ENCODE measurements around the gene MGAT5.

DNA sequence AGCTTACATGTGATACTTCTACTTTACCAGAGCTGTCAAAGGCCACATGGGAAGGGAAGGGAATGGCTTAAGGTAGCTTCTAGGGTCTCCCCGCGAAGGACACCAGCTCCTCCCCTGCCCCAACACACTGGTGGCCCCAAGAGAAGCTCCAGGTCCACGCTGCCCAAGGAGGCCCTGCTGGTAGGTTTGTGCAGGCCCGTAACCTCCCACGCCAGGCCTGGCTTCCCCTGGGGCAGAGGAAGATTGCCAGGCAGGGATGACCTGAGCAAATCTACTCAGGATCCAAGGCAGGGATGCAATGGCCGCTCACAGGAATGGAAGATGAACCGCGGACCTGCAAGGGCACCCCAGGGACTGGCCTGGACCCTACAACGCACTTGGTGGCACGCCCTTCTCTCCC, 205.1 kb downstream of the MGAT5 start:
- TF ChIP-seq POLR2A (IDR thresholded peaks at IDR 0.05): no peak
- TF ChIP-seq, protein P1, sequence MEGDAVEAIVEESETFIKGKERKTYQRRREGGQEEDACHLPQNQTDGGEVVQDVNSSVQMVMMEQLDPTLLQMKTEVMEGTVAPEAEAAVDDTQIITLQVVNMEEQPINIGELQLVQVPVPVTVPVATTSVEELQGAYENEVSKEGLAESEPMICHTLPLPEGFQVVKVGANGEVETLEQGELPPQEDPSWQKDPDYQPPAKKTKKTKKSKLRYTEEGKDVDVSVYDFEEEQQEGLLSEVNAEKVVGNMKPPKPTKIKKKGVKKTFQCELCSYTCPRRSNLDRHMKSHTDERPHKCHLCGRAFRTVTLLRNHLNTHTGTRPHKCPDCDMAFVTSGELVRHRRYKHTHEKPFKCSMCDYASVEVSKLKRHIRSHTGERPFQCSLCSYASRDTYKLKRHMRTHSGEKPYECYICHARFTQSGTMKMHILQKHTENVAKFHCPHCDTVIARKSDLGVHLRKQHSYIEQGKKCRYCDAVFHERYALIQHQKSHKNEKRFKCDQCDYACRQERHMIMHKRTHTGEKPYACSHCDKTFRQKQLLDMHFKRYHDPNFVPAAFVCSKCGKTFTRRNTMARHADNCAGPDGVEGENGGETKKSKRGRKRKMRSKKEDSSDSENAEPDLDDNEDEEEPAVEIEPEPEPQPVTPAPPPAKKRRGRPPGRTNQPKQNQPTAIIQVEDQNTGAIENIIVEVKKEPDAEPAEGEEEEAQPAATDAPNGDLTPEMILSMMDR (IDR thresholded peaks at IDR 0.05): no peak
